GM11168 (cell line): ENCODE measurements around the gene PDZD8.
"Not testable (repeated sequence)": the region's sequence is repeated elsewhere in the genome, so short reads cannot be mapped to it uniquely, and the experiment has no call there.

Experiments
- in situ Hi-C: fragments of 300-500 bp; cut with MboI; formaldehyde crosslinking; loops from one replicate; pipeline ENCODE4 v1.12.0; 2022; ENCODE audit warnings: low sequenced_read_pairs; ENCODE audit not compliant: unreplicated experiment

PDZD8 gene

GRCh38 chr10:117351558-117351957 is 23.7 kb downstream of the PDZD8 start:
- in situ Hi-C loops: no loop called here

- in situ Hi-C loops: no loop called here
Observed at GRCh38 chr10:117350909-117351308, 24.3 kb downstream of the PDZD8 start.

GRCh38 chr10:117348236-117348635 is 27.0 kb downstream of the PDZD8 start:
- in situ Hi-C loops: no loop called here

GRCh38 chr10:117346574-117346973 is 28.7 kb downstream of the PDZD8 start:
- in situ Hi-C loops: no loop called here

GRCh38 chr10:117345143-117345542 is 30.1 kb downstream of the PDZD8 start:
- in situ Hi-C loops: no loop called here

GRCh38 chr10:117342641-117343040 is 32.6 kb downstream of the PDZD8 start:
- in situ Hi-C loops: no loop called here

GRCh38 chr10:117341061-117341460 is 34.2 kb downstream of the PDZD8 start:
- in situ Hi-C loops: no loop called here

- in situ Hi-C loops: no loop called here
Observed at GRCh38 chr10:117339979-117340378, 35.3 kb downstream of the PDZD8 start.

- in situ Hi-C loops: no loop called here
Observed at GRCh38 chr10:117339578-117339977, 35.7 kb downstream of the PDZD8 start.

GRCh38 chr10:117334926-117335325 is 40.3 kb downstream of the PDZD8 start:
- in situ Hi-C loops: no loop called here

- in situ Hi-C loops: no loop called here
Observed at GRCh38 chr10:117334066-117334465, 41.2 kb downstream of the PDZD8 start.

GRCh38 chr10:117327262-117327661 is 48.0 kb downstream of the PDZD8 start:
- in situ Hi-C loops: no loop called here

GRCh38 chr10:117324367-117324766 is 50.9 kb downstream of the PDZD8 start:
- in situ Hi-C loops: no loop called here

GRCh38 chr10:117322260-117322659 is 53.0 kb downstream of the PDZD8 start:
- in situ Hi-C loops: no loop called here

GRCh38 chr10:117320050-117320665 is 55.1 kb downstream of the PDZD8 start:
- in situ Hi-C loops: no loop called here

- in situ Hi-C loops: no loop called here
Observed at GRCh38 chr10:117318909-117319308, 56.3 kb downstream of the PDZD8 start.

GRCh38 chr10:117316701-117317100 is 58.5 kb downstream of the PDZD8 start:
- in situ Hi-C loops: no loop called here

GRCh38 chr10:117313641-117314040 is 61.6 kb downstream of the PDZD8 start:
- in situ Hi-C loops: no loop called here

- in situ Hi-C loops: no loop called here
Observed at GRCh38 chr10:117312430-117312829, 62.8 kb downstream of the PDZD8 start.

- in situ Hi-C loops: no loop called here
Observed at GRCh38 chr10:117311261-117311660, 64.0 kb downstream of the PDZD8 start.

- in situ Hi-C loops: no loop called here
Observed at GRCh38 chr10:117306674-117307073, 68.6 kb downstream of the PDZD8 start.

- in situ Hi-C loops: not testable (repeated sequence)
Observed at GRCh38 chr10:117303451-117303850, 71.8 kb downstream of the PDZD8 start.

GRCh38 chr10:117300671-117301070 is 74.6 kb downstream of the PDZD8 start:
- in situ Hi-C loops: no loop called here
